Effector memory CD4-positive, alpha-beta T cell (primary cell): ENCODE results near the gene JAK1.
A peak's percentile ranks its signal among the peaks of the same experiment; 100 is the strongest.

ENCODE experiments used
- DNase-seq, 3 donors: peaks; one replicate each; pipeline ENCODE4 v3.0.0-alpha.2; 2020
- H3K27ac ChIP-seq: 2 replicates; pipeline ENCODE4 v1.7.0; 2013; ENCODE audit warnings: mild to moderate bottlenecking, low read length, moderate library complexity; ENCODE audit not compliant: insufficient read depth, poor library complexity, severe bottlenecking
- H3K27me3 ChIP-seq: replicated peaks from 2 replicates; pipeline ENCODE4 v1.7.0; 2013; ENCODE audit warnings: mild to moderate bottlenecking, low read length; ENCODE audit not compliant: insufficient read depth, control insufficient read depth, poor library complexity, severe bottlenecking
- H3K36me3 ChIP-seq: 2 replicates; pipeline ENCODE4 v1.7.0; 2013; ENCODE audit warnings: mild to moderate bottlenecking, low read length, moderate library complexity; ENCODE audit not compliant: control insufficient read depth, insufficient read depth
- H3K4me1 ChIP-seq: 2 replicates; pipeline ENCODE4 v1.7.0; 2013; ENCODE audit warnings: low read length, mild to moderate bottlenecking; ENCODE audit not compliant: control insufficient read depth, insufficient read depth, poor library complexity, severe bottlenecking
- H3K4me3 ChIP-seq: 2 replicates; pipeline ENCODE4 v1.7.0; 2013; ENCODE audit warnings: low read length, low read depth, mild to moderate bottlenecking; ENCODE audit not compliant: insufficient read depth, poor library complexity, severe bottlenecking
- H3K9me3 ChIP-seq: 2 replicates; pipeline ENCODE4 v1.7.0; 2013; ENCODE audit warnings: mild to moderate bottlenecking, low read length, moderate library complexity; ENCODE audit not compliant: control insufficient read depth

The JAK1 gene

GRCh38 chr1:64885648-64886047, 80.7 kb downstream of the JAK1 start:
- no peak for DNase-seq
- Histone ChIP-seq H3K9me3 (no peaks in the 10 kb centered on the region), H3K4me1 (peaks cover 18% of the 10 kb centered on the region), H3K27me3 (no peaks in the 10 kb centered on the region), H3K36me3 (peaks cover 24% of the 10 kb centered on the region), H3K4me3 (no peak overlapping the region), H3K27ac (no peak overlapping the region)

GRCh38 chr1:64884261-64885040, 81.9 kb downstream of the JAK1 start:
- no peak overlapping the region for H3K27ac ChIP-seq
- H3K9me3 ChIP-seq = no peaks in the 10 kb centered on the region
- no peak overlapping the region for H3K4me3 ChIP-seq
- no peaks in the 10 kb centered on the region for H3K27me3 ChIP-seq
- DNase-seq = no peak
- H3K36me3 ChIP-seq = peaks cover 24% of the 10 kb centered on the region
- H3K4me1 ChIP-seq = peaks cover 15% of the 10 kb centered on the region

GRCh38 chr1:64882574-64883255, 83.6 kb downstream of the JAK1 start:
- Histone ChIP-seq H3K36me3 (peaks cover 28% of the 10 kb centered on the region), H3K27ac (no peak overlapping the region), H3K27me3 (no peaks in the 10 kb centered on the region), H3K4me3 (no peak overlapping the region), H3K4me1 (peaks cover 9% of the 10 kb centered on the region), H3K9me3 (no peaks in the 10 kb centered on the region)
- no peak for DNase-seq

- Histone ChIP-seq H3K27me3 (no peaks in the 10 kb centered on the region), H3K4me1 (peaks cover 23% of the 10 kb centered on the region), H3K27ac (no peak overlapping the region), H3K4me3 (no peak overlapping the region), H3K9me3 (no peaks in the 10 kb centered on the region), H3K36me3 (peaks cover 30% of the 10 kb centered on the region)
- DNase-seq = no peak
Measured at GRCh38 chr1:64881281-64881680, 85.1 kb downstream of the JAK1 start.

- no peak overlapping the region for H3K4me3 ChIP-seq
- H3K4me1 ChIP-seq = peaks cover 32% of the 10 kb centered on the region
- H3K27ac ChIP-seq = no peak overlapping the region
Measured at GRCh38 chr1:64880449-64880848, 85.9 kb downstream of the JAK1 start.

GRCh38 chr1:64878931-64879611, 87.3 kb downstream of the JAK1 start:
- H3K27me3 ChIP-seq = no peaks in the 10 kb centered on the region
- H3K4me3 ChIP-seq = no peak overlapping the region
- H3K4me1 ChIP-seq = peaks cover 35% of the 10 kb centered on the region
- no peak for DNase-seq
- no peaks in the 10 kb centered on the region for H3K9me3 ChIP-seq
- H3K36me3 ChIP-seq = peaks cover 44% of the 10 kb centered on the region
- no peak overlapping the region for H3K27ac ChIP-seq

More at GRCh38 chr1:64880449-64880848, 85.9 kb downstream of the JAK1 start:
- H3K27me3 ChIP-seq = no peaks in the 10 kb centered on the region
- no peak for DNase-seq
- H3K9me3 ChIP-seq = no peaks in the 10 kb centered on the region
- H3K36me3 ChIP-seq = peaks cover 35% of the 10 kb centered on the region

GRCh38 chr1:64878090-64878489, 88.3 kb downstream of the JAK1 start:
- Histone ChIP-seq H3K4me3 (no peak overlapping the region), H3K9me3 (no peaks in the 10 kb centered on the region), H3K27me3 (no peaks in the 10 kb centered on the region), H3K4me1 (peaks cover 35% of the 10 kb centered on the region), H3K27ac (no peak overlapping the region), H3K36me3 (peaks cover 48% of the 10 kb centered on the region)
- no peak for DNase-seq

- H3K27me3 ChIP-seq = no peaks in the 10 kb centered on the region
- no peaks in the 10 kb centered on the region for H3K9me3 ChIP-seq
- peaks cover 35% of the 10 kb centered on the region for H3K4me1 ChIP-seq
- peak overlapping the region; percentile 52 for H3K27ac ChIP-seq
- DNase-seq = no peak
- H3K36me3 ChIP-seq = peaks cover 48% of the 10 kb centered on the region
- H3K4me3 ChIP-seq = no peak overlapping the region
Measured at GRCh38 chr1:64877598-64877997, 88.8 kb downstream of the JAK1 start.

- Histone ChIP-seq H3K27ac (peak overlapping the region; percentile 52), H3K4me3 (no peak overlapping the region), H3K36me3 (peaks cover 48% of the 10 kb centered on the region), H3K27me3 (no peaks in the 10 kb centered on the region), H3K9me3 (no peaks in the 10 kb centered on the region), H3K4me1 (peaks cover 35% of the 10 kb centered on the region)
- DNase-seq = peak; percentile 17 to 24 (median 20)
Measured at GRCh38 chr1:64877151-64877550, 89.2 kb downstream of the JAK1 start.

GRCh38 chr1:64875606-64876005, 90.7 kb downstream of the JAK1 start:
- H3K36me3 ChIP-seq = peaks cover 57% of the 10 kb centered on the region
- no peaks in the 10 kb centered on the region for H3K27me3 ChIP-seq
- H3K9me3 ChIP-seq = no peaks in the 10 kb centered on the region
- H3K4me3 ChIP-seq = no peak overlapping the region
- H3K4me1 ChIP-seq = peaks cover 35% of the 10 kb centered on the region
- H3K27ac ChIP-seq = peak overlapping the region; percentile 19
- no peak for DNase-seq
